DMS153 treated with DMSO at 0.1 percent for 48 hours (cell line): Measurements from ENCODE around the gene WDR46.
A peak's percentile ranks its signal among the peaks of the same experiment; 100 is the strongest.

Experiments used
- DNase-seq: peaks from one replicate; lab custom pipeline; 2025; ENCODE audit not compliant: unreplicated experiment; lab: John Stamatoyannopoulos, UW

The WDR46 gene

GRCh38 chr6:33313709-33314514 lies 24.9 kb upstream of the WDR46 start, which contains the start of gene TAPBP:
Gene TAPBP (minus strand): TSS chr6:33314078. CDS start chr6:33314041, 37 bp downstream.
- DNase-seq, result peak; percentile 3

GRCh38 chr6:33313105-33313708 lies 24.2 kb upstream of the WDR46 start:
- no peak for DNase-seq

GRCh38 chr6:33312361-33313104 lies 23.5 kb upstream of the WDR46 start:
- peak; percentile 56 for DNase-seq

- no peak for DNase-seq
These were observed 17.3 kb upstream of the WDR46 start for GRCh38 chr6:33306356-33306755.

- DNase-seq, result no peak
These were observed 16.0 kb upstream of the WDR46 start for GRCh38 chr6:33305052-33305451.

GRCh38 chr6:33304216-33304615 lies 15.2 kb upstream of the WDR46 start:
- DNase-seq, result no peak

GRCh38 chr6:33301877-33302276 lies 12.8 kb upstream of the WDR46 start:
- no peak for DNase-seq

GRCh38 chr6:33299237-33299944 lies 10.4 kb upstream of the WDR46 start:
- peak; percentile 90 for DNase-seq

GRCh38 chr6:33298773-33299236 lies 9.8 kb upstream of the WDR46 start, which contains the start of gene RGL2:
Gene RGL2 (minus strand): TSS chr6:33298942. CDS start chr6:33298610, 332 bp downstream.
- DNase-seq, result peak; percentile 60

- peak; percentile 20 for DNase-seq
These were observed 9.1 kb upstream of the WDR46 start for GRCh38 chr6:33297956-33298772.

GRCh38 chr6:33297406-33297955 lies 8.4 kb upstream of the WDR46 start:
- DNase-seq, result no peak

GRCh38 chr6:33296797-33297405 lies 7.9 kb upstream of the WDR46 start:
- no peak for DNase-seq

- DNase-seq, result no peak
These were observed 6.8 kb upstream of the WDR46 start for GRCh38 chr6:33295621-33296369.

GRCh38 chr6:33294086-33294823 lies 5.2 kb upstream of the WDR46 start:
- DNase-seq, result no peak

- no peak for DNase-seq
These were observed 4.1 kb upstream of the WDR46 start for GRCh38 chr6:33292996-33293682.

- no peak for DNase-seq
These were observed 1.4 kb upstream of the WDR46 start for GRCh38 chr6:33290459-33290858.

- no peak for DNase-seq
These were observed 811 bp upstream of the WDR46 start for GRCh38 chr6:33289784-33290315.
